NCI-H510A (cell line): Measurements from ENCODE around the gene POLR2B.
"Not testable (repeated sequence)": the region's sequence is repeated elsewhere in the genome, so short reads cannot be mapped to it uniquely, and the experiment has no call there.

Source experiments
- DNase-seq: peaks from one replicate; lab custom pipeline; 2025; lab: John Stamatoyannopoulos, UW

The POLR2B gene

GRCh38 chr4:56978750-56979303 lies at the start of gene POLR2B:
Gene POLR2B, plus strand, starts transcription at chr4:56978896. Its CDS starts 90 bp downstream, at chr4:56978986.
- peak; percentile 95 for DNase-seq

GRCh38 chr4:56930638-56931037 lies 48.1 kb upstream of the POLR2B start:
- DNase-seq: no peak

- DNase-seq: no peak
These were observed 46.8 kb upstream of the POLR2B start for GRCh38 chr4:56931924-56932323.

GRCh38 chr4:56937262-56937661 lies 41.4 kb upstream of the POLR2B start:
- DNase-seq: no peak

GRCh38 chr4:56939826-56940225 lies 38.9 kb upstream of the POLR2B start:
- DNase-seq: not testable (repeated sequence)

- no peak for DNase-seq
These were observed 38.3 kb upstream of the POLR2B start for GRCh38 chr4:56940403-56940802.

GRCh38 chr4:56940971-56941370 lies 37.7 kb upstream of the POLR2B start:
- DNase-seq: no peak

GRCh38 chr4:56941403-56941802 lies 37.3 kb upstream of the POLR2B start:
- DNase-seq: no peak

- no peak for DNase-seq
These were observed 24.8 kb upstream of the POLR2B start for GRCh38 chr4:56953680-56954520.

- no peak for DNase-seq
These were observed 20.6 kb upstream of the POLR2B start for GRCh38 chr4:56958111-56958517.

GRCh38 chr4:56959100-56959499 lies 19.6 kb upstream of the POLR2B start:
- no peak for DNase-seq

- no peak for DNase-seq
These were observed 17.6 kb upstream of the POLR2B start for GRCh38 chr4:56961107-56961500.

GRCh38 chr4:56971383-56971782 lies 7.3 kb upstream of the POLR2B start:
- DNase-seq: no peak

- DNase-seq: no peak
These were observed 6.3 kb upstream of the POLR2B start for GRCh38 chr4:56972389-56972788.

- DNase-seq: no peak
These were observed 5.9 kb upstream of the POLR2B start for GRCh38 chr4:56972809-56973208.

- DNase-seq: no peak
These were observed 5.4 kb upstream of the POLR2B start for GRCh38 chr4:56973336-56973735.

- no peak for DNase-seq
These were observed 2.3 kb upstream of the POLR2B start for GRCh38 chr4:56976283-56976836.

- DNase-seq: peak; percentile 58
These were observed 1.8 kb upstream of the POLR2B start for GRCh38 chr4:56976837-56977320.

GRCh38 chr4:56977321-56978012 lies 1.2 kb upstream of the POLR2B start, which contains the start of gene NOA1:
Gene NOA1, minus strand, starts transcription at chr4:56977606. Its CDS starts 21 bp downstream, at chr4:56977585.
- DNase-seq: peak; percentile 96

- DNase-seq: peak; percentile 9
These were observed 851 bp downstream of the POLR2B start for GRCh38 chr4:56979421-56980072.

GRCh38 chr4:56981795-56982201 lies 3.1 kb downstream of the POLR2B start:
- no peak for DNase-seq

- DNase-seq: no peak
These were observed 7.5 kb downstream of the POLR2B start for GRCh38 chr4:56986192-56986591.
